ENCODE measurements around the gene SWSAP1. TPM values are rescaled to one million over a fixed set of nuclear protein-coding genes. Genes with fewer than 3 reads are reported as not detected.

SWSAP1 gene
- total and polyA plus RNA-seq, 12 donors, result 0.53 to 3.1 (median 1.7) TPM

DNA sequence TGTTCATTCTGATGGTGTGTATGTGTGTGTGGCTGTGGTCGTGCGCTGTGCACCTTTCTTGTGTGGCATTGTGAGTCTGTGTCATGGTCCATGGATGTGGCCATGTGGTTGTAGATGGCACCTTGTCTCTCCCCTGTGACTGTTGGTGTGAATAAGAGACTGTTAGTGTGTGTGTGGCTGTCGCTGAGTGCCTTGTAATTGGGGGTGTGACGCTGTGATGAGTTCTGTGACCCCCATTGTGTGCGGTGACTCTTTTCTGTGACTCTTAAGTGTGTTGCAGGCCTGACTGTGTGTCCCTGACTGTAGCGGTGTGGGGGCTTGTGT, 18.4 kb upstream of the SWSAP1 start:
- intact Hi-C loops (cut with DNase I), result loop anchor here in 1 of 10 donors (10.0 kb wide), 1 partner anchor 61 kb away; the partner anchor contains the start of gene TSPAN16
- TF ChIP-seq, protein P1, sequence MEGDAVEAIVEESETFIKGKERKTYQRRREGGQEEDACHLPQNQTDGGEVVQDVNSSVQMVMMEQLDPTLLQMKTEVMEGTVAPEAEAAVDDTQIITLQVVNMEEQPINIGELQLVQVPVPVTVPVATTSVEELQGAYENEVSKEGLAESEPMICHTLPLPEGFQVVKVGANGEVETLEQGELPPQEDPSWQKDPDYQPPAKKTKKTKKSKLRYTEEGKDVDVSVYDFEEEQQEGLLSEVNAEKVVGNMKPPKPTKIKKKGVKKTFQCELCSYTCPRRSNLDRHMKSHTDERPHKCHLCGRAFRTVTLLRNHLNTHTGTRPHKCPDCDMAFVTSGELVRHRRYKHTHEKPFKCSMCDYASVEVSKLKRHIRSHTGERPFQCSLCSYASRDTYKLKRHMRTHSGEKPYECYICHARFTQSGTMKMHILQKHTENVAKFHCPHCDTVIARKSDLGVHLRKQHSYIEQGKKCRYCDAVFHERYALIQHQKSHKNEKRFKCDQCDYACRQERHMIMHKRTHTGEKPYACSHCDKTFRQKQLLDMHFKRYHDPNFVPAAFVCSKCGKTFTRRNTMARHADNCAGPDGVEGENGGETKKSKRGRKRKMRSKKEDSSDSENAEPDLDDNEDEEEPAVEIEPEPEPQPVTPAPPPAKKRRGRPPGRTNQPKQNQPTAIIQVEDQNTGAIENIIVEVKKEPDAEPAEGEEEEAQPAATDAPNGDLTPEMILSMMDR (IDR thresholded peaks at IDR 0.05), result no peak
- WGBS, 2 donors, result 80 to 84% methylated on average over 6 of the region's 6 CpGs
- Histone ChIP-seq H3K27me3 (no peaks in the 10 kb centered on the region), H3K9me3 (no peaks in the 10 kb centered on the region), H3K36me3 (peaks cover 0 to 29% (median 0%) of the 10 kb centered on the region in 9 donors), H3K4me1 (peaks cover 0 to 17% (median 6%) of the 10 kb centered on the region in 9 donors), H3K27ac (peak overlapping the region in 5 of 10 donors; percentile 30 to 86 (median 63)), H3K4me3 (peak overlapping the region; percentile 51 to 71 (median 64))
- ATAC-seq, result no peak
- no peak for DNase-seq

DNA sequence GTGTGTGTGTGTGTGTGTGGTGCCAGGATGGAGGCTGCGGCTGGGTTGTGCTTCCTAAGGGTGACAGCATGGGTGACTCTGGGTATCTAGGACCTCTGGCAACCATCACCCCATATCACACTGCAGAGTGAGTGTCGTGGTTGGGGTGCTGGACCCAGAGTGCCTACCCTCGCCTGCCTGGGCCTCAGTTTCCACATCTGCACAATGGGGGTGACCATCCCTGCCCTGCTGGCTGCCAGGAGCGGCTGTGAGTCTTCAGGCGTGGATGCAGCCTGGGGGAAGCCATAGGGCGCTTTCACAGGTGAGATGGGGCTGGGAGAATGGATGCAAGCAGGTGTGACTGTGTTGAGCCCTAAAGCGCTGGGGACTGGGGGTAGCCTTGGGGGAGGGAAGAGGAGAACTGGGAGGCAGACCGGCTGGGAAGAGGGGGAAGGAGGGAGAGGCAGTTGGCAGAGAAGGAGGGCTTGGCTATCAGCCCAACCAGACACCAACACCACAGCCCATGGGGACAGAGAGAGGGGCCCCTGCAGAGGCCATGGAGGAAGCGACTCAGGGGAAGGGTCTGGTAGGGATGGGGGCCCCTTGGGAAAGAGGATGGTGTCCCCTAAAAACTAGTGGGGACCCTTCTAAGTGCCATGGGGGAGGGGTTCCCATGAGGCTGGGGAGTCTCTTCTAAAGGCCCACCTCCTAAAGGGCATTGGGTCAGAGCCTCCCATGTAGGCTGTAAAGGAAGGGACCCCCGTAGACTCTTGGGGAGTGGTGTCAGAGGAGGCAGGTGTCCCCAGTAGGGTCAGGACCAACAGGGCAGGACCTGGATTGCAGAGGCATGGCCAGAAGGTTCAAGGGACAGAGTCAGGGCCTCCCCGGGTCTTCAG, 17.6 kb upstream of the SWSAP1 start:
- no peaks in the 10 kb centered on the region for H3K9me3 ChIP-seq
- H3K27me3 ChIP-seq, result no peaks in the 10 kb centered on the region
- 81 to 83% methylated on average over 11 of the region's 11 CpGs for WGBS, 2 donors
- TF ChIP-seq, protein P1 (IDR thresholded peaks at IDR 0.05), result no peak
- H3K4me1 ChIP-seq, result peaks cover 0 to 23% (median 6%) of the 10 kb centered on the region in 9 donors
- H3K27ac ChIP-seq, result no peak overlapping the region
- DNase-seq (no peak), ATAC-seq (no peak)
- H3K36me3 ChIP-seq, result peaks cover 0 to 36% (median 0%) of the 10 kb centered on the region in 9 donors
- intact Hi-C loops (cut with DNase I), result loop anchor here in 1 of 10 donors (10.0 kb wide), 1 partner anchor 62 kb away; the partner anchor contains the start of gene TSPAN16
- no peak overlapping the region for H3K4me3 ChIP-seq

DNA sequence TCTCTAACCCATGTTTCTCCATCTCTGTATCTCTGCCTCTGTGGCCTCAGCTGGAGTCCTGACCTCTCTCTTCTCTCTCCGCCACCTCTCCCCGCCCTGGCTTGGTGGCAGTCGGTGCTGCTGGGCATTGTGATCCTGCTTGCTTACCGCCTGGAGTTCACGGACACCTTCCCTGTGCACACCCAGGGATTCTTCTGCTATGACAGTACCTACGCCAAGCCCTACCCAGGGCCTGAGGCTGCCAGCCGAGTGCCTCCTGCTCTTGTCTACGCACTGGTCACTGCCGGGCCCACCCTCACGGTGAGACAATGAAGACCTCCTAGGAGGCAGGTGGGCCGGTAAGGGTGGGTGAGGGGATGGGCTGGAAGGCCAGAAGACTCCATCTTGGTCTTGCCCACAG, 15.0 kb upstream of the SWSAP1 start:
- H3K4me1 ChIP-seq, result peaks cover 0 to 23% (median 6%) of the 10 kb centered on the region in 9 donors
- H3K27ac ChIP-seq, result no peak overlapping the region
- H3K27me3 ChIP-seq, result no peaks in the 10 kb centered on the region
- no peak for DNase-seq
- intact Hi-C loops (cut with DNase I), result loop anchor here in 1 of 10 donors (10.0 kb wide), 1 partner anchor 65 kb away; the partner anchor contains the start of gene TSPAN16
- H3K4me3 ChIP-seq, result no peak overlapping the region
- peaks cover 0 to 61% (median 4%) of the 10 kb centered on the region in 9 donors for H3K36me3 ChIP-seq
- 88 to 90% methylated on average over 11 of the region's 11 CpGs for WGBS, 2 donors
- no peaks in the 10 kb centered on the region for H3K9me3 ChIP-seq
- no peak for ATAC-seq
- TF ChIP-seq, protein P1 (IDR thresholded peaks at IDR 0.05), result no peak

DNA sequence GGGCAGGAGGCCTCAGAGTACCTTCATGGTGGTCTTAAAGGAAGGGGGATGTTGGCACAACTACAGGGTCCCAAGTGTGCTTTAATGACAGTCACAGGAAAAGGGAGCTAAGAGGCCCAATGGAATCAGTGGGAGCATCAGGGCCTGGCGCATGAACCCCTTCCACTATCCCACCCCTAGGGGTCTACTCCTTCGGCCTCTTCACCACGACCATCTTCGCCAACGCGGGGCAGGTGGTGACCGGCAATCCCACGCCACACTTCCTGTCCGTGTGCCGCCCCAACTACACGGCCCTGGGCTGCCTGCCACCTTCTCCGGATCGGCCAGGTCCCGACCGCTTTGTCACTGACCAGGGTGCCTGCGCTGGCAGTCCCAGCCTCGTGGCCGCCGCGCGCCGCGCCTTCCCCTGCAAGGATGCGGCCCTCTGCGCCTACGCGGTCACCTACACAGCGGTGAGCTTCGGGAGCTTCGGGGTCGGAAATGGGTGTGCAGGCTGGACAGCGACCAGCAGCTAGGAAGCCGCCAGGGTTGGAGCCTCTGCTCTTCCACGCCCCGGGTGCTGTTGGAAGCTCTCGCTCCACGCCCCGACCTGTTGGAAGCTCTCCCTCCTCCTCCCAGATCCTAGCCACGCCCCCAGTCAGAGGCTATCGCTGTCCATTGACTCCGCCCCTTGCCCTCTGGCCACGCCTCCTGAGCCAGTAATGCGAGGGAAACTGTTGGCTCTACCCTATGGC, 13.3 kb upstream of the SWSAP1 start:
- peak in 1 of 2 donors; percentile 52 for DNase-seq
- H3K27me3 ChIP-seq, result no peaks in the 10 kb centered on the region
- WGBS, 2 donors, result 31 to 54% methylated on average over 43 of the region's 43 CpGs
- peaks cover 0 to 71% (median 4%) of the 10 kb centered on the region in 9 donors for H3K36me3 ChIP-seq
- peak in 5 of 8 donors; percentile 9 to 50 (median 26) for ATAC-seq
- H3K9me3 ChIP-seq, result no peaks in the 10 kb centered on the region
- H3K4me3 ChIP-seq, result peak overlapping the region in 1 of 10 donors; percentile 20
- peaks cover 0 to 10% (median 2%) of the 10 kb centered on the region in 9 donors for H3K4me1 ChIP-seq
- intact Hi-C loops (cut with DNase I), result no loop called here
- no peak overlapping the region for H3K27ac ChIP-seq
- TF ChIP-seq, protein P1 (IDR thresholded peaks at IDR 0.05), result no peak
